ENCODE data around the gene SDF2. TPM values are rescaled to one million over a fixed set of nuclear protein-coding genes. Genes with fewer than 3 reads are reported as not detected.

The SDF2 gene
- total RNA-seq, 3 donors from 2014 or later: 55.0 to 67.5 (median 56.3) TPM

GRCh38 chr17:28689011-28689410 is 27.3 kb upstream of the SDF2 start:
- Histone ChIP-seq H3K36me3 (ENCODE audit: low read depth) (peaks cover 11% of the 10 kb centered on the region), H3K4me3 (no peak overlapping the region), H3K9me3 (no peaks in the 10 kb centered on the region), H3K4me1 (ENCODE audit: low read depth) (no peaks in the 10 kb centered on the region)
- intact Hi-C loops (cut with DNase I, micrococcal nuclease): no loop called here
- TF ChIP-seq, protein P1, sequence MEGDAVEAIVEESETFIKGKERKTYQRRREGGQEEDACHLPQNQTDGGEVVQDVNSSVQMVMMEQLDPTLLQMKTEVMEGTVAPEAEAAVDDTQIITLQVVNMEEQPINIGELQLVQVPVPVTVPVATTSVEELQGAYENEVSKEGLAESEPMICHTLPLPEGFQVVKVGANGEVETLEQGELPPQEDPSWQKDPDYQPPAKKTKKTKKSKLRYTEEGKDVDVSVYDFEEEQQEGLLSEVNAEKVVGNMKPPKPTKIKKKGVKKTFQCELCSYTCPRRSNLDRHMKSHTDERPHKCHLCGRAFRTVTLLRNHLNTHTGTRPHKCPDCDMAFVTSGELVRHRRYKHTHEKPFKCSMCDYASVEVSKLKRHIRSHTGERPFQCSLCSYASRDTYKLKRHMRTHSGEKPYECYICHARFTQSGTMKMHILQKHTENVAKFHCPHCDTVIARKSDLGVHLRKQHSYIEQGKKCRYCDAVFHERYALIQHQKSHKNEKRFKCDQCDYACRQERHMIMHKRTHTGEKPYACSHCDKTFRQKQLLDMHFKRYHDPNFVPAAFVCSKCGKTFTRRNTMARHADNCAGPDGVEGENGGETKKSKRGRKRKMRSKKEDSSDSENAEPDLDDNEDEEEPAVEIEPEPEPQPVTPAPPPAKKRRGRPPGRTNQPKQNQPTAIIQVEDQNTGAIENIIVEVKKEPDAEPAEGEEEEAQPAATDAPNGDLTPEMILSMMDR (IDR thresholded peaks at IDR 0.05): no peak
- ATAC-seq (no peak), DNase-seq (no peak)

DNA sequence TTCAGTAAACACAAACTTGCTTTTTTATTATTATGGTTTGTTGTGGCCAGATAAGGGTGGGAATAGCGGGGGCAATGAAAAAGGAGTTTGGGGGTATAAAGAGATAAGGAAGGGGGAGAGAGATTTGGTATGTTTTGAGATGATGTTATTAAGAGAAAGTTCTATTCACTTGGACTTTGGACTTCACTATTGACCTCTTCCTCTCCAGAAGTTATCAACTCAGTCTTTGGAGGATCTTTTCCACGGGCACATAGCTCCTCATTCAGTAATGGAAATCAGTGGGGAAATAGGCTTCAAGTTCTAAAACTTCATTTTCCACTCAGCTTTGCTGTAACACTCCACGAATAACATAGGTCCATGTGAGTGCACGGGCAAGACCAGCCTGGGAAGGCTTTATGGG is 26.8 kb upstream of the SDF2 start:
- no peaks in the 10 kb centered on the region for H3K9me3 ChIP-seq
- no peak overlapping the region for H3K4me3 ChIP-seq
- intact Hi-C loops (cut with DNase I, micrococcal nuclease): no loop called here
- peaks cover 14% of the 10 kb centered on the region for H3K36me3 ChIP-seq (ENCODE audit: low read depth)
- H3K4me1 ChIP-seq (ENCODE audit: low read depth): no peaks in the 10 kb centered on the region
- DNase-seq (no peak), ATAC-seq (no peak)
- TF ChIP-seq, protein P1 (IDR thresholded peaks at IDR 0.05): no peak

- intact Hi-C loops (cut with DNase I, micrococcal nuclease): no loop called here
- ATAC-seq: no peak
- H3K4me3 ChIP-seq: no peak overlapping the region
- H3K9me3 ChIP-seq: no peaks in the 10 kb centered on the region
- peaks cover 21% of the 10 kb centered on the region for H3K36me3 ChIP-seq (ENCODE audit: low read depth)
- no peaks in the 10 kb centered on the region for H3K4me1 ChIP-seq (ENCODE audit: low read depth)
- TF ChIP-seq, protein P1 (IDR thresholded peaks at IDR 0.05): no peak
- no peak for DNase-seq
Observed at GRCh38 chr17:28686296-28686695, 24.6 kb upstream of the SDF2 start.

- Histone ChIP-seq H3K4me3 (no peak overlapping the region), H3K36me3 (ENCODE audit: low read depth) (peaks cover 21% of the 10 kb centered on the region), H3K9me3 (no peaks in the 10 kb centered on the region), H3K4me1 (ENCODE audit: low read depth) (no peaks in the 10 kb centered on the region)
- ATAC-seq (no peak), DNase-seq (no peak)
- TF ChIP-seq, protein P1 (IDR thresholded peaks at IDR 0.05): no peak
- intact Hi-C loops (cut with DNase I, micrococcal nuclease): no loop called here
Observed at GRCh38 chr17:28685366-28685765, 23.7 kb upstream of the SDF2 start.

DNA sequence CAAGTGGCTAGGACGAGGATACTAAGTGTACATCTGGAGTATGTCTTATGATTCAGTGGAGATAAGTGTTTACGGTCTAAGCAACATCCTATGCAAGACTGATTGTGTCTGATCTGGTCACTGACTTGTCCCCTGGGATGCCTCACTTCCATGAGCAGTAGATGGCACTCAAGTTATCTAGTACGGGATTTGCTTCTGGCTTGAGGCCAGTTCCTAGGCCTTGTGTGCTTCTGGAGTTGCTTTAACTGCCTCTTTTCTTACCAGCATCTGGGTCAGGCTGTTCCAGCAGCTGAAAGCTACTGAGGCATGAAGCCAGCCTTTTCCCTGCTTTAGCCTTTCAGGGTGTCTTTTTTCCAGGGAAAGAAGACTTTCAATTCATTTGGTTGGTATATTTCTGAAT is 23.3 kb upstream of the SDF2 start:
- Histone ChIP-seq H3K4me1 (ENCODE audit: low read depth) (no peaks in the 10 kb centered on the region), H3K36me3 (ENCODE audit: low read depth) (peaks cover 21% of the 10 kb centered on the region), H3K9me3 (no peaks in the 10 kb centered on the region), H3K4me3 (no peak overlapping the region)
- TF ChIP-seq, protein P1 (IDR thresholded peaks at IDR 0.05): no peak
- intact Hi-C loops (cut with DNase I, micrococcal nuclease): no loop called here
- peak; percentile 77 for ATAC-seq
- DNase-seq: peak in 1 of 3 donors; percentile 69

DNA sequence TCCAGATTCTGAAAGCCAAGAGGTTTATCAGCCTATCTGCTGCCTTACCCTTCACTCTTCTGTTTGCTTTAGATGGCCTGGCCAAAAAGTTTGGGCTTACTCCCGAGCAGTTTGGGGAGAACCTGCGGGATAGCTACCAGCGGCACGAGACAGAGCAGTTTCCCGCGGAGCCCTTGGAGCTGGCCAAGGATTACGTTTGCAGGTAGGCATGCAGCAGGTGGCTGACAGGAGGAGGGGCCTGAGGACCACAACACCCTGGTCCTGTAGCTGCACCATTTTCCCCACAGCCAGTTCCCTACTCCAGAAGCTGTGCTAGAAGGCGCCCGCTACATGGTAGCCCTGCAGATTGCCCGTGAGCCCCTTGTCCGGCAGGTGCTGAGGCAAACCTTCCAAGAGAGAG is 20.9 kb upstream of the SDF2 start:
- no peaks in the 10 kb centered on the region for H3K9me3 ChIP-seq

More for the DNA sequence above, 20.9 kb upstream of the SDF2 start:
- intact Hi-C loops (cut with DNase I, micrococcal nuclease): no loop called here
- DNase-seq (no peak), ATAC-seq (no peak)
- peaks cover 18% of the 10 kb centered on the region for H3K36me3 ChIP-seq (ENCODE audit: low read depth)
- no peak overlapping the region for H3K4me3 ChIP-seq
- no peaks in the 10 kb centered on the region for H3K4me1 ChIP-seq (ENCODE audit: low read depth)
- TF ChIP-seq, protein P1 (IDR thresholded peaks at IDR 0.05): no peak

All from mucosa of descending colon (tissue), 3 donors.